ENCODE measurements around the gene GATA3. TPM values are rescaled to one million over a fixed set of nuclear protein-coding genes. Genes with fewer than 3 reads are reported as not detected.

GATA3 gene
- total RNA-seq = 0.29 TPM in 1 of 2 replicates, not detected in the other

GRCh38 chr10:8054494-8055407 lies at the start of gene GATA3:
GATA3 (plus strand) TSS chr10:8054688; CDS start chr10:8055656, 968 bp downstream.

Other genes starting within 250 kb of the GATA3 start
- 2.6 and 3.1 TPM in 2 replicates for gene TAF3, start 236.2 kb upstream of the GATA3 start, total RNA-seq

Data from placental pericyte (primary cell).